Sigmoid colon (tissue), 4 donors: ENCODE results near the gene MRPL40.

Experiments used
- EP300 ChIP-seq, 4 donors: sonication (generic); formaldehyde crosslinking; IDR thresholded peaks; one replicate each; pipeline ENCODE4 v1.6.1; 2017; ENCODE audit warnings: antibody characterized with exemption in 4 of 4
- POLR2A ChIP-seq, 2 donors: fragments of 450-650 bp; IDR thresholded peaks; one replicate each; pipeline ENCODE4 v1.6.1; 2016; ENCODE audit warnings: antibody characterized with exemption in 2 of 2, mild to moderate bottlenecking in 2 of 2, moderate library complexity in 2 of 2
- POLR2AphosphoS5 ChIP-seq, 4 donors: sonication (generic); formaldehyde crosslinking; IDR thresholded peaks; one replicate each; pipeline ENCODE4 v1.6.1; 2017; ENCODE audit warnings: antibody characterized with exemption in 4 of 4
- TF ChIP-seq, protein P1 (sequence below), 4 experiments: fragments of 450-650 bp in 3 of 4; fragments of 200-600 bp in 1 of 4; IDR thresholded peaks; one replicate each; pipeline ENCODE4 v1.5.1; 2016 to 2019; ENCODE audit warnings: antibody characterized with exemption in 4 of 4, mild to moderate bottlenecking in 3 of 4, moderate library complexity in 2 of 4

DNA sequence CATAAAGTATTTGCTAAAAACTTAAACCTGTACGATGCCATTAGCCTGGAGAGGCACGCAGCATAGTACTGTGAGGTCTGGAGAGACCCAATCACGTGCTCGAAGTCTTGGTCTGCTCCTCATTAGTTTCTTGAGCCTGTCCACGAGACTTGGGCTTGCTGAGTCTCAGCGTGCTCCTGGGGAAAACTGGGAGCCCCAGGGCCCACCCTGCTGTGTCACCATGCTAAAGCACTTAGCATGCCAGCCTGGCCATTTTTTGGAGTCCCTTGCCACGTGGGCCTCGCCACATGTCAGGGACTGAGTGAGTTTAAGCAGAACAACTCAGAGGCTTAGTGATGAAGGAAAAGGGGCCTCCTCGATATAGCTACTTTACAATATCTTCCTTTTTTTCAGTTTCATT lies 50.0 kb downstream of the MRPL40 start:
- TF ChIP-seq, protein P1, sequence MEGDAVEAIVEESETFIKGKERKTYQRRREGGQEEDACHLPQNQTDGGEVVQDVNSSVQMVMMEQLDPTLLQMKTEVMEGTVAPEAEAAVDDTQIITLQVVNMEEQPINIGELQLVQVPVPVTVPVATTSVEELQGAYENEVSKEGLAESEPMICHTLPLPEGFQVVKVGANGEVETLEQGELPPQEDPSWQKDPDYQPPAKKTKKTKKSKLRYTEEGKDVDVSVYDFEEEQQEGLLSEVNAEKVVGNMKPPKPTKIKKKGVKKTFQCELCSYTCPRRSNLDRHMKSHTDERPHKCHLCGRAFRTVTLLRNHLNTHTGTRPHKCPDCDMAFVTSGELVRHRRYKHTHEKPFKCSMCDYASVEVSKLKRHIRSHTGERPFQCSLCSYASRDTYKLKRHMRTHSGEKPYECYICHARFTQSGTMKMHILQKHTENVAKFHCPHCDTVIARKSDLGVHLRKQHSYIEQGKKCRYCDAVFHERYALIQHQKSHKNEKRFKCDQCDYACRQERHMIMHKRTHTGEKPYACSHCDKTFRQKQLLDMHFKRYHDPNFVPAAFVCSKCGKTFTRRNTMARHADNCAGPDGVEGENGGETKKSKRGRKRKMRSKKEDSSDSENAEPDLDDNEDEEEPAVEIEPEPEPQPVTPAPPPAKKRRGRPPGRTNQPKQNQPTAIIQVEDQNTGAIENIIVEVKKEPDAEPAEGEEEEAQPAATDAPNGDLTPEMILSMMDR (IDR thresholded peaks at IDR 0.05), result no peak
- no peak for TF ChIP-seq POLR2A (IDR thresholded peaks at IDR 0.05)
- TF ChIP-seq POLR2AphosphoS5 (IDR thresholded peaks at IDR 0.05), result no peak
- TF ChIP-seq EP300 (IDR thresholded peaks at IDR 0.05), result no peak
